Esophagus squamous epithelium (tissue), 5 donors: ENCODE results near the gene CPTP. TPM values are rescaled to one million over a fixed set of nuclear protein-coding genes. Genes with fewer than 3 reads are reported as not detected.

Experiments used
- DNase-seq: peaks from one replicate; lab custom pipeline; 2025; lab: John Stamatoyannopoulos, UW
- H3K27ac ChIP-seq, 4 donors: fragments of 200-600 bp; sonication (generic); one replicate each; pipeline ENCODE4 v1.5.1; 2016 to 2019; ENCODE audit warnings: mild to moderate bottlenecking in 1 of 4
- H3K27me3 ChIP-seq, 4 donors: fragments of 200-600 bp; sonication (generic); 1 replicate in 3 of 4; 2 replicates in 1 of 4; pipeline versions ENCODE4 v1.5.1 to v1.6.0; 2017 to 2021; ENCODE audit warnings: antibody characterized with exemption in 1 of 4
- H3K36me3 ChIP-seq, 3 donors: fragments of 200-600 bp; sonication (generic); one replicate each; pipeline ENCODE4 v1.5.1; 2016 to 2019
- H3K4me1 ChIP-seq, 3 donors: fragments of 200-600 bp; sonication (generic); one replicate each; pipeline ENCODE4 v1.5.1; 2017 to 2019
- H3K4me3 ChIP-seq, 4 donors: fragments of 200-600 bp; sonication (generic); 1 replicate in 3 of 4; 2 replicates in 1 of 4; pipeline ENCODE4 v1.5.1; 2016 to 2019; ENCODE audit warnings: mild to moderate bottlenecking in 2 of 4, moderate library complexity in 1 of 4
- H3K9me3 ChIP-seq, 3 donors: fragments of 200-600 bp; sonication (generic); one replicate each; pipeline ENCODE4 v1.5.1; 2016 to 2019
- CTCF ChIP-seq, 6 experiments: fragments of 450-650 bp in 4 of 6; fragments of 200-600 bp in 2 of 6; sonication (generic) in 2 of 6; IDR thresholded peaks; one replicate each; pipeline ENCODE4 v1.5.1; 2016 to 2019; ENCODE audit warnings: antibody characterized with exemption in 6 of 6, mild to moderate bottlenecking in 4 of 6, moderate library complexity in 4 of 6
- POLR2A ChIP-seq, 4 donors: fragments of 450-650 bp; IDR thresholded peaks; one replicate each; pipeline ENCODE4 v1.6.1; 2017; ENCODE audit warnings: antibody characterized with exemption in 4 of 4, mild to moderate bottlenecking in 4 of 4, moderate library complexity in 3 of 4
- WGBS, 2 donors: methylation state at CpG; one replicate each; pipeline ENCODE4 v1.1.5; 2018; 5-methylcytosine and 5-hydroxymethylcytosine counted together
- intact Hi-C: fragments of 100-400 bp; cut with DNase I; formaldehyde crosslinking; loops from one replicate; pipeline ENCODE4 v1.15.0; 2022
- total RNA-seq, 4 donors: library from RNA; depleted of rRNA; stranded (reverse); fragments of >200 nt; gene quantifications; one replicate each; pipeline ENCODE4 v1.1.0, GENCODE V29; 2016
- donor health status: DM: yes; HTN: yes; CAD: no.

Gene CPTP
- 10 to 100 TPM; 27.7 to 75.2 (median 33.4) TPM for total RNA-seq

- DNase-seq, result peak; percentile 61
- H3K27me3 ChIP-seq, result no peaks in the 10 kb centered on the region
- WGBS, 2 donors, result 0% methylated on average over 3 of the region's 84 CpGs; no CpG with 5 or more reads in 1 of the 2 donors
- no peaks in the 10 kb centered on the region for H3K9me3 ChIP-seq
- peak within 1 kb of the TSS; percentile 95 to 98 (median 96) for H3K27ac ChIP-seq
- peak within 1 kb of the TSS; percentile 81 to 100 (median 92) for H3K4me3 ChIP-seq
- TF ChIP-seq POLR2A (IDR thresholded peaks at IDR 0.05) (peak in 2 of 4 donors; percentile 68 to 82), CTCF (IDR thresholded peaks at IDR 0.05) (no peak)
- intact Hi-C loops, result no loop called here
- H3K36me3 ChIP-seq, result peaks cover 13 to 62% (median 19%) of the 10 kb centered on the region in 3 donors
- peaks cover 15 to 68% (median 44%) of the 10 kb centered on the region in 3 donors for H3K4me1 ChIP-seq
Observed at GRCh38 chr1:1324524-1325287, at the start of gene CPTP, which contains the start of gene INTS11. CPTP (plus strand) TSS chr1:1324802; CDS start chr1:1326911, 2,109 bp downstream. INTS11 (minus strand) TSS chr1:1324660; CDS start chr1:1324608, 52 bp downstream.

GRCh38 chr1:1274931-1275431 lies 49.6 kb upstream of the CPTP start:
- H3K4me3 ChIP-seq, result no peak overlapping the region
- TF ChIP-seq POLR2A (IDR thresholded peaks at IDR 0.05) (no peak), CTCF (IDR thresholded peaks at IDR 0.05) (no peak)
- no peak overlapping the region for H3K27ac ChIP-seq
- peaks cover 0 to 8% (median 3%) of the 10 kb centered on the region in 3 donors for H3K36me3 ChIP-seq
- DNase-seq, result no peak
- no peaks in the 10 kb centered on the region for H3K27me3 ChIP-seq
- peaks cover 33 to 48% (median 34%) of the 10 kb centered on the region in 3 donors for H3K4me1 ChIP-seq
- intact Hi-C loops, result no loop called here
- 0 to 55% methylated on average over 1 to 2 of the region's 15 CpGs for whole genome bisulfite sequencing, 2 donors
- H3K9me3 ChIP-seq, result no peaks in the 10 kb centered on the region

DNA sequence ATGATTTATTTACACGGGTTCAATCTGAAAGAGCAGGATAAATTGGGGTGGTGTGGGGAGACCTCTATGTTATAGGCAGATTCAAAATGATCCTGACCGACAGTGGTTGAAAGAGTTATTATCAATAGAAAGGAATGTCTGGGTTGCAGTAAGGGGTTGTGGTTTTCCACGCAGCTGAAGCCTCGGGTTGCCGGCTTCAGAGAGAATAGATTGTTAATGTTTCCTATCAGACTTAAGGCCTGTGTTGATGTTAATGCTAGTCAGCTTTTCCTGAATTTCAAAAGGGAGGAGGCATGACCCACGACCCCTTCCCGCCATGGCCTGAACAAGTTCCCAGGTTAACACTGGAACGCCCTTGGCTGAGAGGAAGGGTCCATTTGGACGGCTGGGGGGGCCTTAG lies 48.8 kb upstream of the CPTP start:
- WGBS, 2 donors, result 76 to 81% methylated on average over 9 of the region's 9 CpGs
- H3K4me3 ChIP-seq, result no peak overlapping the region
- no peaks in the 10 kb centered on the region for H3K27me3 ChIP-seq
- no peak for TF ChIP-seq POLR2A (IDR thresholded peaks at IDR 0.05)
- no peak for TF ChIP-seq CTCF (IDR thresholded peaks at IDR 0.05)
- no peak for DNase-seq
- H3K27ac ChIP-seq, result no peak overlapping the region
- H3K4me1 ChIP-seq, result peaks cover 25 to 39% (median 26%) of the 10 kb centered on the region in 3 donors
- no peaks in the 10 kb centered on the region for H3K9me3 ChIP-seq
- intact Hi-C loops, result no loop called here
- H3K36me3 ChIP-seq, result peaks cover 0 to 8% (median 3%) of the 10 kb centered on the region in 3 donors

DNA sequence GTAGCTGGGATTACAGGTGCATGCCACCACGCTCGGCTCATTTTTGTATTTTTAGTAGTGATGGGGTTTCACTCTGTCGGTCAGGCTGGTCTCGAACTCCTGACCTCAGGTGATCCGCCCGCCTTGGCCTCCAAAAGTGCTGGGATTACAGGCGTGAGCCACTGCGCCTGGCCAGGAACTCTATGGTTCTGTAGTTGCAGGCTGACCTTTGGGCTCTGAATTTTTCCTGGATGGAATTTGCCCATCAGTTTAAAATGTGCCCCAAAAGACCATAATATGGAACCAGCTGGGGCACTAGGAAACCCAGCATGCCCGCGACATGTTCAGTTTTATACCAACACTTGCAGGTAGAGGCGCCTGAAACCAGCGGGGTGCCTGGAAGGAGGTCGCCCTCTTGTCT lies 46.0 kb upstream of the CPTP start:
- Histone ChIP-seq H3K36me3 (no peaks in the 10 kb centered on the region), H3K4me1 (peaks cover 16 to 41% (median 17%) of the 10 kb centered on the region in 3 donors), H3K27me3 (no peaks in the 10 kb centered on the region), H3K9me3 (no peaks in the 10 kb centered on the region), H3K4me3 (no peak overlapping the region), H3K27ac (no peak overlapping the region)
- intact Hi-C loops, result no loop called here
- TF ChIP-seq CTCF (IDR thresholded peaks at IDR 0.05), result no peak
- no peak for TF ChIP-seq POLR2A (IDR thresholded peaks at IDR 0.05)
- WGBS, 2 donors, result 85 to 91% methylated on average over 12 to 13 of the region's 13 CpGs
- DNase-seq, result no peak

GRCh38 chr1:1279028-1279427 lies 45.6 kb upstream of the CPTP start:
- no peak for DNase-seq
- no peak overlapping the region for H3K27ac ChIP-seq
- TF ChIP-seq POLR2A (IDR thresholded peaks at IDR 0.05), result no peak
- no peak for TF ChIP-seq CTCF (IDR thresholded peaks at IDR 0.05)
- intact Hi-C loops, result no loop called here
- 82 to 93% methylated on average over 10 to 12 of the region's 17 CpGs for WGBS, 2 donors
- H3K9me3 ChIP-seq, result no peaks in the 10 kb centered on the region
- H3K27me3 ChIP-seq, result no peaks in the 10 kb centered on the region
- H3K4me3 ChIP-seq, result no peak overlapping the region
- H3K36me3 ChIP-seq, result no peaks in the 10 kb centered on the region
- peaks cover 16 to 42% (median 17%) of the 10 kb centered on the region in 3 donors for H3K4me1 ChIP-seq
